ENCODE results near the gene GLI3.

GLI3 gene

GRCh38 chr7:42006801-42007513 is 230.1 kb downstream of the GLI3 start:
- Histone ChIP-seq H3K27me3 (ENCODE audit: insufficient read depth, low read length) (no peaks in the 10 kb centered on the region), H3K9me3 (ENCODE audit: low read length) (no peaks in the 10 kb centered on the region), H2AFZ (ENCODE audit: low read depth, low read length) (no peak overlapping the region), H3K36me3 (ENCODE audit: insufficient read depth, low read length) (peaks cover 57% of the 10 kb centered on the region), H3K4me3 (ENCODE audit: low read length) (no peak overlapping the region), H3K4me1 (ENCODE audit: insufficient read depth, low read length) (no peaks in the 10 kb centered on the region)

- Histone ChIP-seq H3K27me3 (ENCODE audit: insufficient read depth, low read length) (no peaks in the 10 kb centered on the region), H3K36me3 (ENCODE audit: insufficient read depth, low read length) (peaks cover 33% of the 10 kb centered on the region), H3K4me3 (ENCODE audit: low read length) (no peak overlapping the region), H2AFZ (ENCODE audit: low read depth, low read length) (no peak overlapping the region), H3K9me3 (ENCODE audit: low read length) (peaks cover 2% of the 10 kb centered on the region), H3K4me1 (ENCODE audit: insufficient read depth, low read length) (no peaks in the 10 kb centered on the region)
Measured at GRCh38 chr7:42002654-42003053, 234.4 kb downstream of the GLI3 start.

GRCh38 chr7:41999736-42000283 is 237.2 kb downstream of the GLI3 start:
- H3K9me3 ChIP-seq (ENCODE audit: low read length), result peaks cover 2% of the 10 kb centered on the region
- no peaks in the 10 kb centered on the region for H3K4me1 ChIP-seq (ENCODE audit: insufficient read depth, low read length)
- H3K36me3 ChIP-seq (ENCODE audit: insufficient read depth, low read length), result peaks cover 40% of the 10 kb centered on the region
- no peaks in the 10 kb centered on the region for H3K27me3 ChIP-seq (ENCODE audit: insufficient read depth, low read length)
- no peak overlapping the region for H3K4me3 ChIP-seq (ENCODE audit: low read length)
- H2AFZ ChIP-seq (ENCODE audit: low read depth, low read length), result no peak overlapping the region

- no peaks in the 10 kb centered on the region for H3K4me1 ChIP-seq (ENCODE audit: insufficient read depth, low read length)
- peaks cover 43% of the 10 kb centered on the region for H3K36me3 ChIP-seq (ENCODE audit: insufficient read depth, low read length)
- no peak overlapping the region for H2AFZ ChIP-seq (ENCODE audit: low read depth, low read length)
- no peaks in the 10 kb centered on the region for H3K27me3 ChIP-seq (ENCODE audit: insufficient read depth, low read length)
- no peak overlapping the region for H3K4me3 ChIP-seq (ENCODE audit: low read length)
- H3K9me3 ChIP-seq (ENCODE audit: low read length), result peaks cover 2% of the 10 kb centered on the region
Measured at GRCh38 chr7:41998041-41998440, 239.0 kb downstream of the GLI3 start.

- H3K9me3 ChIP-seq (ENCODE audit: low read length), result peaks cover 2% of the 10 kb centered on the region
- H3K27me3 ChIP-seq (ENCODE audit: insufficient read depth, low read length), result no peaks in the 10 kb centered on the region
- H2AFZ ChIP-seq (ENCODE audit: low read depth, low read length), result no peak overlapping the region
- peaks cover 48% of the 10 kb centered on the region for H3K36me3 ChIP-seq (ENCODE audit: insufficient read depth, low read length)
- no peaks in the 10 kb centered on the region for H3K4me1 ChIP-seq (ENCODE audit: insufficient read depth, low read length)
- no peak overlapping the region for H3K4me3 ChIP-seq (ENCODE audit: low read length)
Measured at GRCh38 chr7:41997151-41997550, 239.9 kb downstream of the GLI3 start.

GRCh38 chr7:41996381-41997035 is 240.5 kb downstream of the GLI3 start:
- Histone ChIP-seq H3K4me3 (ENCODE audit: low read length) (no peak overlapping the region), H3K27me3 (ENCODE audit: insufficient read depth, low read length) (no peaks in the 10 kb centered on the region), H2AFZ (ENCODE audit: low read depth, low read length) (no peak overlapping the region), H3K36me3 (ENCODE audit: insufficient read depth, low read length) (peaks cover 49% of the 10 kb centered on the region), H3K9me3 (ENCODE audit: low read length) (peaks cover 2% of the 10 kb centered on the region), H3K4me1 (ENCODE audit: insufficient read depth, low read length) (no peaks in the 10 kb centered on the region)

- Histone ChIP-seq H3K36me3 (ENCODE audit: insufficient read depth, low read length) (peaks cover 52% of the 10 kb centered on the region), H3K4me3 (ENCODE audit: low read length) (no peak overlapping the region), H3K4me1 (ENCODE audit: insufficient read depth, low read length) (no peaks in the 10 kb centered on the region), H2AFZ (ENCODE audit: low read depth, low read length) (no peak overlapping the region), H3K27me3 (ENCODE audit: insufficient read depth, low read length) (no peaks in the 10 kb centered on the region), H3K9me3 (ENCODE audit: low read length) (peaks cover 2% of the 10 kb centered on the region)
Measured at GRCh38 chr7:41995632-41996271, 241.3 kb downstream of the GLI3 start.

GRCh38 chr7:41994746-41995110 is 242.3 kb downstream of the GLI3 start:
- Histone ChIP-seq H3K9me3 (ENCODE audit: low read length) (peaks cover under 1% of the 10 kb centered on the region), H3K4me1 (ENCODE audit: insufficient read depth, low read length) (no peaks in the 10 kb centered on the region), H3K36me3 (ENCODE audit: insufficient read depth, low read length) (peaks cover 47% of the 10 kb centered on the region), H3K4me3 (ENCODE audit: low read length) (no peak overlapping the region), H3K27me3 (ENCODE audit: insufficient read depth, low read length) (no peaks in the 10 kb centered on the region), H2AFZ (ENCODE audit: low read depth, low read length) (no peak overlapping the region)

- H3K4me3 ChIP-seq (ENCODE audit: low read length), result no peak overlapping the region
- H2AFZ ChIP-seq (ENCODE audit: low read depth, low read length), result no peak overlapping the region
- H3K27me3 ChIP-seq (ENCODE audit: insufficient read depth, low read length), result no peaks in the 10 kb centered on the region
- H3K36me3 ChIP-seq (ENCODE audit: insufficient read depth, low read length), result peaks cover 42% of the 10 kb centered on the region
- H3K9me3 ChIP-seq (ENCODE audit: low read length), result no peaks in the 10 kb centered on the region
- H3K4me1 ChIP-seq (ENCODE audit: insufficient read depth, low read length), result no peaks in the 10 kb centered on the region
Measured at GRCh38 chr7:41994036-41994745, 242.8 kb downstream of the GLI3 start.

- no peaks in the 10 kb centered on the region for H3K27me3 ChIP-seq (ENCODE audit: insufficient read depth, low read length)
- H3K9me3 ChIP-seq (ENCODE audit: low read length), result no peaks in the 10 kb centered on the region
- no peaks in the 10 kb centered on the region for H3K4me1 ChIP-seq (ENCODE audit: insufficient read depth, low read length)
- H3K4me3 ChIP-seq (ENCODE audit: low read length), result no peak overlapping the region
- no peak overlapping the region for H2AFZ ChIP-seq (ENCODE audit: low read depth, low read length)
- peaks cover 37% of the 10 kb centered on the region for H3K36me3 ChIP-seq (ENCODE audit: insufficient read depth, low read length)
Measured at GRCh38 chr7:41992881-41993867, 243.8 kb downstream of the GLI3 start.

- Histone ChIP-seq H3K4me1 (ENCODE audit: insufficient read depth, low read length) (no peaks in the 10 kb centered on the region), H3K9me3 (ENCODE audit: low read length) (no peaks in the 10 kb centered on the region), H3K27me3 (ENCODE audit: insufficient read depth, low read length) (no peaks in the 10 kb centered on the region), H3K4me3 (ENCODE audit: low read length) (no peak overlapping the region), H2AFZ (ENCODE audit: low read depth, low read length) (no peak overlapping the region), H3K36me3 (ENCODE audit: insufficient read depth, low read length) (peaks cover 30% of the 10 kb centered on the region)
Measured at GRCh38 chr7:41984888-41985287, 252.1 kb downstream of the GLI3 start.

Measured in neuron (in vitro differentiated cells).